Measurements from ENCODE around the gene ULBP2.
"Not testable (repeated sequence)": the region's sequence is repeated elsewhere in the genome, so short reads cannot be mapped to it uniquely, and the experiment has no call there.

ULBP2 gene

GRCh38 chr6:149951096-149951495 lies 9.3 kb downstream of the ULBP2 start:
- Histone ChIP-seq H3K4me2 (ENCODE audit: insufficient read depth, low read length, poor library complexity, severe bottlenecking) (no peak overlapping the region), H3K4me1 (ENCODE audit: control insufficient read depth in 2 of 2, insufficient read depth in 1 of 2, low read depth in 1 of 2, low read length in 2 of 2) (no peaks in the 10 kb centered on the region), H3K4ac (ENCODE audit: low read length) (no peak overlapping the region), H2BK120ac (ENCODE audit: low read depth, low read length) (no peak overlapping the region), H3K36me3 (replicated peaks in 1 of 2; ENCODE audit: control insufficient read depth in 2 of 2, insufficient read depth in 2 of 2, low read length in 2 of 2) (no peaks in the 10 kb centered on the region), H2BK12ac (ENCODE audit: low read length) (no peak overlapping the region), H3K9ac (ENCODE audit: low read depth, low read length, poor library complexity) (no peak overlapping the region), H3K4me3 (ENCODE audit: low read length in 2 of 2) (no peak overlapping the region), H3K23ac (ENCODE audit: low read depth, low read length, poor library complexity) (no peak overlapping the region), H3K14ac (ENCODE audit: low read length) (no peak overlapping the region), H4K8ac (ENCODE audit: low read depth, low read length) (no peak overlapping the region), H3K9me3 (replicated peaks in 1 of 2; ENCODE audit: control insufficient read depth in 2 of 2, insufficient read depth in 1 of 2, low read depth in 1 of 2, low read length in 2 of 2) (no peaks in the 10 kb centered on the region), H2BK5ac (ENCODE audit: low read length) (no peak overlapping the region), H3K27me3 (ENCODE audit: control insufficient read depth in 3 of 3, insufficient read depth in 3 of 3, low read depth in 1 of 3, low read length in 3 of 3) (peaks cover 6 to 84% (median 58%) of the 10 kb centered on the region in 3 experiments), H3K79me1 (ENCODE audit: low read depth, low read length) (no peaks in the 10 kb centered on the region), H2BK15ac (ENCODE audit: low read length) (no peak overlapping the region), H3K18ac (ENCODE audit: low read length) (no peak overlapping the region), H4K91ac (ENCODE audit: low read depth, low read length, poor library complexity) (no peak overlapping the region), H3K27ac (replicated peaks; ENCODE audit: low read length) (no peak overlapping the region), H2AK5ac (ENCODE audit: low read depth, low read length) (no peak overlapping the region), H2AFZ (ENCODE audit: low read length) (no peak overlapping the region)
- DNase-seq (ENCODE audit: low spot score), result no peak
- no CpG with 5 or more reads among the region's 9 CpGs for WGBS, 2 donors (ENCODE audit: extremely low coverage in 2 of 2, insufficient read length in 2 of 2, insufficient replicate concordance in 1 of 2)

- Histone ChIP-seq H3K36me3 (replicated peaks in 1 of 2; ENCODE audit: control insufficient read depth in 2 of 2, insufficient read depth in 2 of 2, low read length in 2 of 2) (no peaks in the 10 kb centered on the region), H4K91ac (ENCODE audit: low read depth, low read length, poor library complexity) (no peak overlapping the region), H4K8ac (ENCODE audit: low read depth, low read length) (no peak overlapping the region), H3K27ac (replicated peaks; ENCODE audit: low read length) (no peak overlapping the region), H3K18ac (ENCODE audit: low read length) (no peak overlapping the region), H3K9ac (ENCODE audit: low read depth, low read length, poor library complexity) (no peak overlapping the region), H3K9me3 (replicated peaks in 1 of 2; ENCODE audit: control insufficient read depth in 2 of 2, insufficient read depth in 1 of 2, low read depth in 1 of 2, low read length in 2 of 2) (no peaks in the 10 kb centered on the region), H3K4me3 (ENCODE audit: low read length in 2 of 2) (no peak overlapping the region), H3K27me3 (ENCODE audit: control insufficient read depth in 3 of 3, insufficient read depth in 3 of 3, low read depth in 1 of 3, low read length in 3 of 3) (peaks cover 6 to 86% (median 58%) of the 10 kb centered on the region in 3 experiments), H3K79me1 (ENCODE audit: low read depth, low read length) (no peaks in the 10 kb centered on the region), H3K23ac (ENCODE audit: low read depth, low read length, poor library complexity) (no peak overlapping the region), H2AFZ (ENCODE audit: low read length) (no peak overlapping the region), H3K4ac (ENCODE audit: low read length) (no peak overlapping the region), H2BK15ac (ENCODE audit: low read length) (no peak overlapping the region), H2BK12ac (ENCODE audit: low read length) (no peak overlapping the region), H2AK5ac (ENCODE audit: low read depth, low read length) (no peak overlapping the region), H3K4me2 (ENCODE audit: insufficient read depth, low read length, poor library complexity, severe bottlenecking) (no peak overlapping the region), H3K14ac (ENCODE audit: low read length) (no peak overlapping the region), H2BK120ac (ENCODE audit: low read depth, low read length) (no peak overlapping the region), H2BK5ac (ENCODE audit: low read length) (no peak overlapping the region), H3K4me1 (ENCODE audit: control insufficient read depth in 2 of 2, insufficient read depth in 1 of 2, low read depth in 1 of 2, low read length in 2 of 2) (no peaks in the 10 kb centered on the region)
- no CpG with 5 or more reads among the region's 3 CpGs for WGBS, 2 donors (ENCODE audit: extremely low coverage in 2 of 2, insufficient read length in 2 of 2, insufficient replicate concordance in 1 of 2)
- DNase-seq (ENCODE audit: low spot score), result no peak
Observed at GRCh38 chr6:149951626-149952025, 9.8 kb downstream of the ULBP2 start.

DNA sequence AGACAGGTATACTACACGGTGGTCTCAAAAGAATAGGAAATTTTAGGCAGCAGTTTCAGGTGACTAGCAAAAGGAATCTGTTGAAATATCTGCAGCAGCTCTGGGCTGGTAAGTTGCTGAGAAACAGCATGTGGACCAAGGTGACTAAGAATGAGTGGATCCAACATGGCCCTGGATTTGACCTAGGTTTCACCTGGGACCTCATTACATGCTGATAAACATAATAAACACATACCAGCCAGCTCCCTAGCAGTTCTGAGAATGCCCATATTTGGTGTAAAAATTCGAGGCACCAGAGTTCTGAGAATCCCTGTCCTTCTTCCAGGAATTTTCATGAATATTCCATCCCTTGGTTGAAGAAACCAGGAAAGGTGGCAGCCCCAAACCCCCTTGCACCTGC lies 11.6 kb downstream of the ULBP2 start:
- not testable (repeated sequence) for H3K36me3 ChIP-seq (replicated peaks in 1 of 2; ENCODE audit: control insufficient read depth in 2 of 2, insufficient read depth in 2 of 2, low read length in 2 of 2); H2BK15ac ChIP-seq (ENCODE audit: low read length); DNase-seq (ENCODE audit: low spot score); H4K8ac ChIP-seq (ENCODE audit: low read depth, low read length); H3K14ac ChIP-seq (ENCODE audit: low read length); H3K4me1 ChIP-seq (ENCODE audit: control insufficient read depth in 2 of 2, insufficient read depth in 1 of 2, low read depth in 1 of 2, low read length in 2 of 2); H2BK120ac ChIP-seq (ENCODE audit: low read depth, low read length); H3K4ac ChIP-seq (ENCODE audit: low read length); H2BK12ac ChIP-seq (ENCODE audit: low read length); H3K27ac ChIP-seq (replicated peaks; ENCODE audit: low read length); H3K9me3 ChIP-seq (replicated peaks in 1 of 2; ENCODE audit: control insufficient read depth in 2 of 2, insufficient read depth in 1 of 2, low read depth in 1 of 2, low read length in 2 of 2); H2AK5ac ChIP-seq (ENCODE audit: low read depth, low read length); H2BK5ac ChIP-seq (ENCODE audit: low read length); H2AFZ ChIP-seq (ENCODE audit: low read length); H3K4me2 ChIP-seq (ENCODE audit: insufficient read depth, low read length, poor library complexity, severe bottlenecking); H3K9ac ChIP-seq (ENCODE audit: low read depth, low read length, poor library complexity); H3K79me1 ChIP-seq (ENCODE audit: low read depth, low read length); H3K18ac ChIP-seq (ENCODE audit: low read length); H3K23ac ChIP-seq (ENCODE audit: low read depth, low read length, poor library complexity); H4K91ac ChIP-seq (ENCODE audit: low read depth, low read length, poor library complexity); H3K4me3 ChIP-seq (ENCODE audit: low read length in 2 of 2)
- peaks cover 6 to 93% (median 58%) of the 10 kb centered on the region in 3 experiments for H3K27me3 ChIP-seq (ENCODE audit: control insufficient read depth in 3 of 3, insufficient read depth in 3 of 3, low read depth in 1 of 3, low read length in 3 of 3)
- no CpG with 5 or more reads among the region's 2 CpGs for WGBS, 2 donors (ENCODE audit: extremely low coverage in 2 of 2, insufficient read length in 2 of 2, insufficient replicate concordance in 1 of 2)

DNA sequence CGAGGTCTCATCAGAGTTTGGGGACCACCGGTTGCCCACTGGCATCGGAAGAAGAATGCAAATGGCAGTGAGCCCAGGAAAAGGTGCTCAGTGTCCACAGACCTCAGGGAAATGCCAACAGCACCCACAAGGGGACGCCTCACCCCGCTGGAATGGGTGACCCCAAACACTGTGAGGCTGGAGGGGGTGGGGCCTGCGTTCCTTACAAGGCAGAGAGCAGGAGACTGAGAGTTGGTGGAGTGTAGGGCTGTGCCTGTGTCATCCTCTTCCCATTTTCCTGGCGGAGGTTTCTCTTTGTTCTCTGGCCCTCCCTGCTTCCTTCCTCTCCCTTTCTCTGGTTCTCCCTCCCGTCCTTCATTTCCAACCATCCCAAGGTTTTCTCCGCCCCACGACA lies 12.1 kb downstream of the ULBP2 start:
- not testable (repeated sequence) for H3K4me3 ChIP-seq (ENCODE audit: low read length in 2 of 2); H3K27ac ChIP-seq (replicated peaks; ENCODE audit: low read length); H3K23ac ChIP-seq (ENCODE audit: low read depth, low read length, poor library complexity); H4K8ac ChIP-seq (ENCODE audit: low read depth, low read length); H3K9ac ChIP-seq (ENCODE audit: low read depth, low read length, poor library complexity); H3K79me1 ChIP-seq (ENCODE audit: low read depth, low read length); H3K14ac ChIP-seq (ENCODE audit: low read length); H2AFZ ChIP-seq (ENCODE audit: low read length); H2BK5ac ChIP-seq (ENCODE audit: low read length); H3K4me2 ChIP-seq (ENCODE audit: insufficient read depth, low read length, poor library complexity, severe bottlenecking); H3K4ac ChIP-seq (ENCODE audit: low read length); H2BK120ac ChIP-seq (ENCODE audit: low read depth, low read length); H4K91ac ChIP-seq (ENCODE audit: low read depth, low read length, poor library complexity); H3K18ac ChIP-seq (ENCODE audit: low read length); H3K9me3 ChIP-seq (replicated peaks in 1 of 2; ENCODE audit: control insufficient read depth in 2 of 2, insufficient read depth in 1 of 2, low read depth in 1 of 2, low read length in 2 of 2); H3K36me3 ChIP-seq (replicated peaks in 1 of 2; ENCODE audit: control insufficient read depth in 2 of 2, insufficient read depth in 2 of 2, low read length in 2 of 2); DNase-seq (ENCODE audit: low spot score); H2BK12ac ChIP-seq (ENCODE audit: low read length); H2BK15ac ChIP-seq (ENCODE audit: low read length); H3K4me1 ChIP-seq (ENCODE audit: control insufficient read depth in 2 of 2, insufficient read depth in 1 of 2, low read depth in 1 of 2, low read length in 2 of 2); H2AK5ac ChIP-seq (ENCODE audit: low read depth, low read length)
- WGBS, 2 donors (ENCODE audit: extremely low coverage in 2 of 2, insufficient read length in 2 of 2, insufficient replicate concordance in 1 of 2), result no CpG with 5 or more reads among the region's 10 CpGs
- H3K27me3 ChIP-seq (ENCODE audit: control insufficient read depth in 3 of 3, insufficient read depth in 3 of 3, low read depth in 1 of 3, low read length in 3 of 3), result peaks cover 6 to 90% (median 58%) of the 10 kb centered on the region in 3 experiments
